MM.1S (cell line): Measurements from ENCODE around the gene ELOB.

Experiments used
- CTCF ChIP-seq: fragments of 300-600 bp; sonication (generic); IDR thresholded peaks from 2 replicates; pipeline ENCODE4 v1.5.1; 2016; ENCODE audit warnings: antibody characterized with exemption, low read length, mixed read lengths
- EZH2 ChIP-seq: fragments of 300-600 bp; sonication (generic); optimal IDR thresholded peaks from 2 replicates; pipeline ENCODE3; 2017; ENCODE audit warnings: low read depth, mild to moderate bottlenecking, antibody characterized with exemption, low read length, mixed read lengths
- EZH2phosphoT487 ChIP-seq: fragments of 300-600 bp; sonication (generic); IDR thresholded peaks from 2 replicates; pipeline ENCODE4 v1.6.1; 2018; ENCODE audit warnings: antibody characterized with exemption, low read length

- TF ChIP-seq CTCF (no peak), EZH2 (no peak), EZH2phosphoT487 (no peak)
These were observed 22.3 kb upstream of the ELOB start for GRCh38 chr16:2799205-2799858.
